Hepatic stellate cell (primary cell): ENCODE results near the gene ING4.

Source experiments
- DNase-seq: peaks from one replicate; pipeline ENCODE4 v3.0.0; 2011; ENCODE audit warnings: low spot score

Gene ING4

GRCh38 chr12:6607751-6608591, 54.9 kb downstream of the ING4 start:
- DNase-seq, result no peak

DNA sequence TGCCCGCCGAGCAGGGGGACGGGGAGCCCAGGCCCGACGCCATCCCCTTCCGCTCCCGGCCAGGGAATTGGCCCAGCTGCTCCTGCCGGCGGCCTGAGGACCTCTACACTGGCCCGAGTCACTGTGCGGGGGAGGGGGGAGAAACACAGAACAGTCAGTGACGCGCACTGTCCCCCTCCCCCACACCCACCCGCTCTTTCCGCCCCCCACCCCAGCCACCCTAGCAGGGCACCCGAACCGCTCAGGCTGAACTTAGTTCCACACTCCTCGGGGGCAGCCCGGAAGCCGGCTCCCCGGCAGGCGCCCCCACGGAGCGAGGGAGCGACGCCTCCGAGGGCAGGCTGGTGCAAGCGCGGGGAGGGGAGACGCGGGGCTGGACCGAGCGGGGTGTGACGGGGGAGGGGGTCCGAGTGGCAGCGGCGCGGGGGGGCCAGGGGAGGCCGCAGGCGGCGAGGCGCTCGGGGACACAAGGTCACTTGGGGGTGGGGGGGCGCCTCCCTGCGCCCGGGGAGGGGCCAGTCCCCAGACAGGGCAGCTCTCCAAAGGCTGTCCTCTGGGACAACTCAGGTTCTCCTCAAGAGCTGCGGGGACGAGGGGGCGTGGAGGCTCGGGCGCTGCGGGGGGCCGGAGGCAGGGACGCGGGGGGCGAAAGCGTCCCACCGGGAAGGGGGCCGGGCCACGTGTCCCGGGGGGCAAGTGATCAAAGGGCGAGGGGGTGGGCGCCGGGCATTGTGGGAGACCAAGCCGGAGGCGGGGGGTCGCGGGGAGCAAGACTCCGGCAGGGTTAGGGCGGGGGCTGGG, 56.4 kb downstream of the ING4 start:
- peak; percentile 73 for DNase-seq

DNA sequence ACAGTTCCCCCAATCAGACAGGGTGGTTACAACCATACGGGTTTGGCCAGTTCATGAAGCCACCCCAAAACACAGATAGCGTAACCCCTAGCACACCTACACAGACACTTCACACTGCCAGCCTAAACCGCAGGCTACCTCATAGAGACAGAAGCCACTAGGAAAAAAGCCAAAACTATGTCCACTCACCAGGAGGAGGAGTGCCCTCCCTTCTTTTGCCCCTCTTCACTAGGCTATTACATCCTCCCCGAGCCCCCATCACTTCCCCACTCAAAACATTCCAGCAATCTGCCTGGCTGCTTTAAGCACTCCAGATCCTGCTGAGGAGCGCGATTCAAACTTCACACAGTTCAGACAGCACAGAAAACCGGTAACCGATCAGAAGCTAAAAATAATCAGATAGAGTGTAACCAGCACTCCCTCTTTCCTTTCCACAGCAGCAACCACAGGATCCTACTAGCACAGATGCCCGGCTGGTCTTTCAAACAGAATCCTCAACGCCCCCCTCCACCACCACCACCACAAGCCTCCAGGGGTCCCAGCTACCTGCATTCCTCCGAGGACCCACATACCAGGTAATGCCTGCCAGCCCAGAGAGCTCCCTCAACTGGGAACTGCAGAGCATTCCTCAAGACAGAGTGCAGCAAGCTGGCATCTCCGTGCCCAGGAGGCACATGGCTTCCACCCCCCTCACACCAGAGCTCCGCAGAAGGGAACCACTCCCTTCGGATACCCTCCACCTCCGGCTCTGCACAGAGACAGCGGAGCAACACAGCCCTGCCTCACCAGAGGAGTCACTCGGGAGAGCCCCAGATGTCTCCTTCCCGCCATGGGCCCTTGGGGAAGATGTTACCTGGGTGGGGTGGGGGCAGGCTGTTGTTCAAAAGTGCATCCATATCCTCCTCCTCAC, 57.2 kb downstream of the ING4 start:
- no peak for DNase-seq

- no peak for DNase-seq
Measured at GRCh38 chr12:6604259-6605029, 58.5 kb downstream of the ING4 start.

GRCh38 chr12:6603095-6603567, 59.8 kb downstream of the ING4 start:
- peak; percentile 78 for DNase-seq

- DNase-seq, result no peak
Measured at GRCh38 chr12:6602526-6602925, 60.4 kb downstream of the ING4 start.
